ENCODE measurements around the gene MFRP. TPM values are rescaled to one million over a fixed set of nuclear protein-coding genes. Genes with fewer than 3 reads are reported as not detected.

MFRP gene
- total and polyA plus RNA-seq, 9 of the 15 experiments (the other 6 are each of a cell fraction or from before 2014, with no cell fraction given): not detected

GRCh38 chr11:119319700-119320239 lies 26.7 kb downstream of the MFRP start (continued):
- TF ChIP-seq E2F6 (IDR thresholded peaks at IDR 0.05; ENCODE audit: borderline replicate concordance in 1 of 2, extremely low read depth in 1 of 2, insufficient read depth in 1 of 2, insufficient read length in 1 of 2, low read depth in 1 of 2, low read length in 1 of 2, poor library complexity in 1 of 2, severe bottlenecking in 1 of 2) (peak; percentile 44 to 69), ZSCAN29 (IDR thresholded peaks at IDR 0.05) (no peak), BHLHE40 (IDR thresholded peaks at IDR 0.05; ENCODE audit: low read length) (0 out of 2 replicates have a peak, but pooled peaks have one; percentile 34), STAT6 (CRISPR knock-in tag; IDR thresholded peaks at IDR 0.05) (no peak), RB1 (IDR thresholded peaks at IDR 0.05; ENCODE audit: low read depth) (no peak), BRD9 (IDR thresholded peaks at IDR 0.05; ENCODE audit: low read depth, partially characterized antibody) (peak; percentile 38), CBX5 (IDR thresholded peaks at IDR 0.05; ENCODE audit: borderline replicate concordance, low read depth) (no peak), NELFE (IDR thresholded peaks at IDR 0.05; ENCODE audit: insufficient read depth, insufficient read length) (no peak), MYC (IDR thresholded peaks at IDR 0.05; ENCODE audit: low read depth, low read length) (no peak), MYC (CRISPR knock-in tag; IDR thresholded peaks at IDR 0.05; ENCODE audit: borderline replicate concordance, low read depth) (no peak), SNIP1 (IDR thresholded peaks at IDR 0.05; ENCODE audit: low read depth) (no peak), ZC3H8 (IDR thresholded peaks at IDR 0.05) (no peak), THRAP3 (IDR thresholded peaks at IDR 0.05; ENCODE audit: borderline replicate concordance) (no peak), KAT2B (IDR thresholded peaks at IDR 0.05; ENCODE audit: low read depth, low read length) (no peak), CTCFL (IDR thresholded peaks at IDR 0.05; ENCODE audit: borderline replicate concordance, insufficient read depth, low read depth, low read length, poor library complexity, severe bottlenecking) (no peak), E2F1 (CRISPR knock-in tag; IDR thresholded peaks at IDR 0.05) (no peak), NFIX (CRISPR knock-in tag; IDR thresholded peaks at IDR 0.05; ENCODE audit: low read depth) (no peak), ZNF280B (CRISPR knock-in tag; IDR thresholded peaks at IDR 0.05) (no peak), SRSF7 (optimal IDR thresholded peaks at IDR 0.05; ENCODE audit: low read depth, low read length) (no peak), ZNF253 (CRISPR knock-in tag; conservative IDR thresholded peaks at IDR 0.05) (no peak)

Measured in K562 (cell line).